BE2C (cell line): Measurements from ENCODE around the gene MAP4K2.

Experiments used
- DNase-seq: peaks from one replicate; pipeline ENCODE4 v3.0.0-alpha.2; 2020
- H3K27me3 ChIP-seq: fragments of 250-450 bp; sonication (Bioruptor Pico); 2 replicates; pipeline ENCODE4 v1.5.1; 2020; ENCODE audit warnings: mild to moderate bottlenecking
- H3K36me3 ChIP-seq: fragments of 250-450 bp; sonication (Bioruptor Pico); 2 replicates; pipeline ENCODE4 v1.5.1; 2020; ENCODE audit warnings: mild to moderate bottlenecking
- H3K4me1 ChIP-seq: fragments of 250-450 bp; sonication (Bioruptor Pico); 2 replicates; pipeline ENCODE4 v1.5.1; 2020
- H3K4me3 ChIP-seq: 2 replicates; pipeline ENCODE4 v1.5.1; 2011; ENCODE audit warnings: low read depth, low read length
- H3K9me3 ChIP-seq: fragments of 250-450 bp; sonication (Bioruptor Pico); 2 replicates; pipeline ENCODE4 v1.5.1; 2020
- TF ChIP-seq, protein P1 (sequence below): IDR thresholded peaks from 2 replicates; pipeline ENCODE4 v1.5.1; 2012; ENCODE audit warnings: mild to moderate bottlenecking, low read depth, low read length

The MAP4K2 gene

GRCh38 chr11:64834031-64834722, 31.2 kb upstream of the MAP4K2 start:
- Histone ChIP-seq H3K4me3 (no peak overlapping the region), H3K9me3 (no peaks in the 10 kb centered on the region), H3K27me3 (no peaks in the 10 kb centered on the region), H3K4me1 (no peaks in the 10 kb centered on the region), H3K36me3 (no peaks in the 10 kb centered on the region)
- TF ChIP-seq, protein P1, sequence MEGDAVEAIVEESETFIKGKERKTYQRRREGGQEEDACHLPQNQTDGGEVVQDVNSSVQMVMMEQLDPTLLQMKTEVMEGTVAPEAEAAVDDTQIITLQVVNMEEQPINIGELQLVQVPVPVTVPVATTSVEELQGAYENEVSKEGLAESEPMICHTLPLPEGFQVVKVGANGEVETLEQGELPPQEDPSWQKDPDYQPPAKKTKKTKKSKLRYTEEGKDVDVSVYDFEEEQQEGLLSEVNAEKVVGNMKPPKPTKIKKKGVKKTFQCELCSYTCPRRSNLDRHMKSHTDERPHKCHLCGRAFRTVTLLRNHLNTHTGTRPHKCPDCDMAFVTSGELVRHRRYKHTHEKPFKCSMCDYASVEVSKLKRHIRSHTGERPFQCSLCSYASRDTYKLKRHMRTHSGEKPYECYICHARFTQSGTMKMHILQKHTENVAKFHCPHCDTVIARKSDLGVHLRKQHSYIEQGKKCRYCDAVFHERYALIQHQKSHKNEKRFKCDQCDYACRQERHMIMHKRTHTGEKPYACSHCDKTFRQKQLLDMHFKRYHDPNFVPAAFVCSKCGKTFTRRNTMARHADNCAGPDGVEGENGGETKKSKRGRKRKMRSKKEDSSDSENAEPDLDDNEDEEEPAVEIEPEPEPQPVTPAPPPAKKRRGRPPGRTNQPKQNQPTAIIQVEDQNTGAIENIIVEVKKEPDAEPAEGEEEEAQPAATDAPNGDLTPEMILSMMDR, result no peak
- DNase-seq, result no peak

DNA sequence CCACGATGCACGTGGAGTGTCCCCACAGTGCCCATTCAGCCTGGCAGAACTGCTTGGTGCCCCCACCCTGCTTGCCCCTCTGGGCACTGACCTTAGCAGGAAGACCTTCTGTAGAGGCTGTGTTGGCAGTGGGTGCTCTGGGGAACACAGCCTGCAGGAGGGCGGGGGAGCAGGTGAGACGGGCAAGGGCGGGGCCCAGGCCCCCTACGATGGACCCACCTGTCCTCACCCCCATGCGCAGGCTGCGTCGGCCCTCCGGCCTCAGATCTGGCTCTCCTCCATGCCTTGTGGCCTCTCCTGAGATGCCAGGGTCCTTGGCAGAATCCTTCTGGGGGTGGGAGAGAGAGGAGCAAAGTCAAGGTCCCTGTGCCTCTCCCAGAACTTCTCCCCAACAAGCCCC, 30.5 kb upstream of the MAP4K2 start:
- H3K36me3 ChIP-seq, result no peaks in the 10 kb centered on the region
- no peaks in the 10 kb centered on the region for H3K9me3 ChIP-seq
- H3K4me3 ChIP-seq, result no peak overlapping the region
- no peaks in the 10 kb centered on the region for H3K4me1 ChIP-seq
- DNase-seq, result no peak
- H3K27me3 ChIP-seq, result no peaks in the 10 kb centered on the region
- TF ChIP-seq, protein P1, result no peak

DNA sequence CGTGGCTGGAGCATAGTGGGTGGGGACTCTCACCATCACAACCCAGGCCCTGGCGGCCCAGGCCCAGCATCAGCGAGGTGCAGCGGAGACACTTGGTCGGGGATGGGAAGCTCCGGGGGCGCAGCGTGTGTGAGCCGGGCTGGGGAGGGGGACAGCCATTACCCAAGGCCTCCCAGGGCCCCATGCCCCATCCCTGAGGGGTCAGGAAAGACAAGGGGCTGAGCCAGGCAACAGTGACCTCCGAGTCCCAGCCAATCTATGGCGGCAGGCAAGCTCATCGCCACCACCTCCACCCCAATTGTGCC, 30.1 kb upstream of the MAP4K2 start:
- Histone ChIP-seq H3K27me3 (no peaks in the 10 kb centered on the region), H3K9me3 (no peaks in the 10 kb centered on the region), H3K4me1 (no peaks in the 10 kb centered on the region), H3K4me3 (no peak overlapping the region), H3K36me3 (no peaks in the 10 kb centered on the region)
- TF ChIP-seq, protein P1, result no peak
- DNase-seq, result no peak

- no peaks in the 10 kb centered on the region for H3K36me3 ChIP-seq
- TF ChIP-seq, protein P1, result no peak
- H3K27me3 ChIP-seq, result no peaks in the 10 kb centered on the region
- no peak overlapping the region for H3K4me3 ChIP-seq
- H3K9me3 ChIP-seq, result no peaks in the 10 kb centered on the region
- no peaks in the 10 kb centered on the region for H3K4me1 ChIP-seq
- DNase-seq, result no peak
Measured at GRCh38 chr11:64832467-64833197, 29.6 kb upstream of the MAP4K2 start.

GRCh38 chr11:64831411-64831891, 28.4 kb upstream of the MAP4K2 start:
- no peaks in the 10 kb centered on the region for H3K4me1 ChIP-seq

More at GRCh38 chr11:64831411-64831891, 28.4 kb upstream of the MAP4K2 start:
- DNase-seq, result peak; percentile 68
- no peaks in the 10 kb centered on the region for H3K36me3 ChIP-seq
- TF ChIP-seq, protein P1, result no peak
- H3K27me3 ChIP-seq, result no peaks in the 10 kb centered on the region
- no peak overlapping the region for H3K4me3 ChIP-seq
- H3K9me3 ChIP-seq, result no peaks in the 10 kb centered on the region
